HepG2 (cell line): ENCODE measurements around the gene SLC25A22. TPM values are rescaled to one million over a fixed set of nuclear protein-coding genes. Genes with fewer than 3 reads are reported as not detected.
A peak's percentile ranks its signal among the peaks of the same experiment; 100 is the strongest.

ENCODE experiments used
- CHD2 ChIP-seq: IDR thresholded peaks from 2 replicates; pipeline ENCODE4 v1.6.1; 2011; ENCODE audit warnings: low read depth, low read length, improper control_type of control experiment
- FOXK2 ChIP-seq: fragments of 450-650 bp; IDR thresholded peaks from 2 replicates; pipeline ENCODE4 v1.6.1; 2016
- GATAD1 ChIP-seq: IDR thresholded peaks from 2 replicates; pipeline ENCODE4 v1.6.1; 2016; ENCODE audit warnings: missing genetic modification reagents, missing compliant biosample characterization
- HCFC1 ChIP-seq: fragments of 150-350 bp; IDR thresholded peaks from 2 replicates; pipeline ENCODE4 v1.6.1; 2014; ENCODE audit warnings: low read depth, low read length
- KLF16 ChIP-seq, 2 experiments: sonication (generic) in 1 of 2; formaldehyde crosslinking in 1 of 2; IDR thresholded peaks; 2 replicates each; pipeline versions ENCODE4 v1.6.1 to v1.8.0; 2016 to 2023; ENCODE audit warnings: missing genetic modification reagents in 2 of 2, missing compliant biosample characterization in 1 of 2
- MAX ChIP-seq: IDR thresholded peaks from 2 replicates; pipeline ENCODE4 v1.6.1; 2012; ENCODE audit warnings: inconsistent platforms
- NR0B2 ChIP-seq: sonication (generic); formaldehyde crosslinking; IDR thresholded peaks from 2 replicates; pipeline ENCODE4 v1.4.0; 2020; ENCODE audit warnings: mild to moderate bottlenecking, missing genetic modification reagents
- POGK ChIP-seq: sonication (generic); formaldehyde crosslinking; conservative IDR thresholded peaks from 2 replicates; pipeline ENCODE4 v1.8.0; 2022; ENCODE audit warnings: mild to moderate bottlenecking, moderate library complexity, missing genetic modification reagents
- POLR2G ChIP-seq: fragments of 200-400 bp; formaldehyde crosslinking; IDR thresholded peaks from 2 replicates; pipeline ENCODE4 v1.6.1; 2018; ENCODE audit warnings: mild to moderate bottlenecking, low read depth, low read length, moderate library complexity
- PPARG ChIP-seq: conservative IDR thresholded peaks from 2 replicates; pipeline ENCODE4 v1.6.1; 2016; ENCODE audit warnings: missing biosample characterization, missing genetic modification reagents
- SP5 ChIP-seq: IDR thresholded peaks from 2 replicates; pipeline ENCODE4 v1.6.1; 2016; ENCODE audit warnings: low read depth, borderline replicate concordance
- TAF15 ChIP-seq: fragments of 200-400 bp; formaldehyde crosslinking; IDR thresholded peaks from one replicate; pipeline ENCODE4 v1.6.1; 2018; ENCODE audit warnings: mild to moderate bottlenecking, low read depth, low read length; ENCODE audit not compliant: poor library complexity, severe bottlenecking
- THAP11 ChIP-seq: IDR thresholded peaks from 2 replicates; pipeline ENCODE4 v1.6.1; 2016; ENCODE audit warnings: missing biosample characterization, missing genetic modification reagents
- ZNF556 ChIP-seq: sonication (generic); formaldehyde crosslinking; IDR thresholded peaks from 2 replicates; pipeline ENCODE4 v1.4.0; 2020; ENCODE audit warnings: mild to moderate bottlenecking, missing genetic modification reagents, borderline replicate concordance
- ZNF737 ChIP-seq: sonication (generic); formaldehyde crosslinking; IDR thresholded peaks from 2 replicates; pipeline ENCODE4 v1.5.0; 2020; ENCODE audit warnings: missing genetic modification reagents, mild to moderate bottlenecking, borderline replicate concordance
- ZNF747 ChIP-seq: sonication (generic); formaldehyde crosslinking; IDR thresholded peaks from 2 replicates; pipeline ENCODE4 v1.8.1; 2023; ENCODE audit warnings: missing genetic modification reagents, mild to moderate bottlenecking, borderline replicate concordance
- ZNF75D ChIP-seq: sonication (generic); formaldehyde crosslinking; IDR thresholded peaks from 2 replicates; pipeline ENCODE4 v1.8.1; 2023; ENCODE audit warnings: missing genetic modification reagents, mild to moderate bottlenecking, borderline replicate concordance
- polyA plus RNA-seq, 8 experiments: library from polyadenylated mRNA; depleted of rRNA in 3 of 8; stranded (reverse) in 7 of 8; unstranded in 1 of 8; fragments of >200 nt; fragmentation: Illumina TruSeq in 4 of 8; extraction: Trizol in 4 of 8; gene quantifications; 2 replicates each; pipeline versions ENCODE4 v1.2.1 to v1.2.3, GENCODE V29; 2011 to 2016; ENCODE audit warnings: low read depth in 4 of 8, missing spikeins in 1 of 8, mixed read lengths in 1 of 8; ENCODE audit not compliant: insufficient read depth in 1 of 8
- total RNA-seq, 5 experiments: library from RNA; depleted of rRNA; stranded (reverse); fragments of >200 nt; fragmentation: Illumina TruSeq; extraction: Trizol; gene quantifications; 2 replicates each; pipeline ENCODE4 v1.2.3, GENCODE V29; 2016; ENCODE audit warnings: low read depth in 1 of 5
- TF ChIP-seq, protein P1 (sequence below), 2 experiments: sonication (generic) in 1 of 2; formaldehyde crosslinking in 1 of 2; IDR thresholded peaks; 2 replicates each; pipeline versions ENCODE4 v1.4.0 to v1.6.1; 2018 to 2020; ENCODE audit warnings: missing genetic modification reagents in 2 of 2, borderline replicate concordance in 1 of 2, low read depth in 1 of 2, mild to moderate bottlenecking in 1 of 2, missing biosample characterization in 1 of 2
- TF ChIP-seq, protein P2 (sequence below): sonication (generic); formaldehyde crosslinking; IDR thresholded peaks from 2 replicates; pipeline ENCODE4 v1.4.0; 2020; ENCODE audit warnings: missing genetic modification reagents
- TF ChIP-seq, protein P3 (sequence below): sonication (generic); formaldehyde crosslinking; IDR thresholded peaks from 2 replicates; pipeline ENCODE4 v1.4.0; 2020; ENCODE audit warnings: missing genetic modification reagents

Gene SLC25A22
- total and polyA plus RNA-seq, 2 of the 13 experiments (the other 11 are each of a cell fraction or from before 2014, with no cell fraction given): 12.4 to 19.2 TPM

DNA sequence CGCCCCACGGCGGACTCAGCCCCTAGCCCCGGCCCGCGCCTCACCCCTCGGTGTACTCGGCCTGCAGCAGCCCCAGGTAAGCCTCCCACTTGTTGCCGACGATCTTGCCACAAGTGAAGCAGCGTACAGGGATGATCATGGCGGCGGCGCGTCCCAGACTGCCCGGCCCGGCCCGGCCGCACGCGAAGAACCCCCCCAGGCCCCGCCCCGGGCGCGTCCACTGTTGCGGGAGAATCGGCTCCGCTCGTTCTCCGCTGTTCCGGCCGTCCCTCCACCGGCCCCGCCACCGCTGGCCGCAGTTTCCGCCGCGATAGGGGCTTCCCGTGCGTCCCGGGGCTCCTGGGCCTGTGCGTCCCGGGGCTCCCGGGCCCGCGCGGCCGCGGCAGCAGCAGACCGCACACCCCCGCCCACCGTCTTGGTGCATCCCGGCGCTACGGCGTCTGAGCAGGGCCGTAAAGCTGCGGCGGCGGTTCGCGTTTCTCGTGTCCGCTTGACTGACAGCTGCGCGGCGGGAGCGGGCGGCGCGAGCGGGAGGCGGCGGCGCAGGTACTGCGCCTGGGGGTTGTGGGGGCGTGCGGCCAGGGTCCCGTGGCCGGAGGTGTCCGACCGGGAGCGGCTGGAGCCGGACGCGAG lies 44.4 kb upstream of the SLC25A22 start, which contains the start of the genes POLR2L and TSPAN4 (continued):
- TF ChIP-seq ZNF747 (CRISPR knock-in tag) (0 out of 2 replicates have a peak, but pooled peaks have one; percentile 18), SP5 (CRISPR knock-in tag) (0 out of 2 replicates have a peak, but pooled peaks have one; percentile 24), THAP11 (CRISPR knock-in tag) (peak; percentile 87), POLR2G (peak; percentile 98), KLF16 (CRISPR knock-in tag; IDR thresholded peaks at IDR 0.05) (peak in 1 of 2 experiments; percentile 59; a peak in 2 of 4 replicates), ZNF75D (CRISPR knock-in tag) (no peak), PPARG (CRISPR knock-in tag) (no peak), GATAD1 (CRISPR knock-in tag) (peak; percentile 86), ZNF737 (no peak), HCFC1 (peak; percentile 51), FOXK2 (peak; percentile 95), NR0B2 (peak; percentile 98), MAX (peak; percentile 97), ZNF556 (CRISPR knock-in tag) (peak; percentile 49; the same call in 1 of the 2 replicates), POGK (CRISPR knock-in tag) (peak; percentile 77), CHD2 (0 out of 2 replicates have a peak, but pooled peaks have one; percentile 19), TAF15 (no peak)
- TF ChIP-seq, protein P1, sequence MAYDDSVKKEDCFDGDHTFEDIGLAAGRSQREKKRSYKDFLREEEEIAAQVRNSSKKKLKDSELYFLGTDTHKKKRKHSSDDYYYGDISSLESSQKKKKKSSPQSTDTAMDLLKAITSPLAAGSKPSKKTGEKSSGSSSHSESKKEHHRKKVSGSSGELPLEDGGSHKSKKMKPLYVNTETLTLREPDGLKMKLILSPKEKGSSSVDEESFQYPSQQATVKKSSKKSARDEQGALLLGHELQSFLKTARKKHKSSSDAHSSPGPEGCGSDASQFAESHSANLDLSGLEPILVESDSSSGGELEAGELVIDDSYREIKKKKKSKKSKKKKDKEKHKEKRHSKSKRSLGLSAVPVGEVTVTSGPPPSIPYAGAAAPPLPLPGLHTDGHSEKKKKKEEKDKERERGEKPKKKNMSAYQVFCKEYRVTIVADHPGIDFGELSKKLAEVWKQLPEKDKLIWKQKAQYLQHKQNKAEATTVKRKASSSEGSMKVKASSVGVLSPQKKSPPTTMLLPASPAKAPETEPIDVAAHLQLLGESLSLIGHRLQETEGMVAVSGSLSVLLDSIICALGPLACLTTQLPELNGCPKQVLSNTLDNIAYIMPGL (CRISPR knock-in tag; IDR thresholded peaks at IDR 0.05; ENCODE audit: borderline replicate concordance in 1 of 2, low read depth in 1 of 2): peak; percentile 53 to 67
- TF ChIP-seq, protein P2, sequence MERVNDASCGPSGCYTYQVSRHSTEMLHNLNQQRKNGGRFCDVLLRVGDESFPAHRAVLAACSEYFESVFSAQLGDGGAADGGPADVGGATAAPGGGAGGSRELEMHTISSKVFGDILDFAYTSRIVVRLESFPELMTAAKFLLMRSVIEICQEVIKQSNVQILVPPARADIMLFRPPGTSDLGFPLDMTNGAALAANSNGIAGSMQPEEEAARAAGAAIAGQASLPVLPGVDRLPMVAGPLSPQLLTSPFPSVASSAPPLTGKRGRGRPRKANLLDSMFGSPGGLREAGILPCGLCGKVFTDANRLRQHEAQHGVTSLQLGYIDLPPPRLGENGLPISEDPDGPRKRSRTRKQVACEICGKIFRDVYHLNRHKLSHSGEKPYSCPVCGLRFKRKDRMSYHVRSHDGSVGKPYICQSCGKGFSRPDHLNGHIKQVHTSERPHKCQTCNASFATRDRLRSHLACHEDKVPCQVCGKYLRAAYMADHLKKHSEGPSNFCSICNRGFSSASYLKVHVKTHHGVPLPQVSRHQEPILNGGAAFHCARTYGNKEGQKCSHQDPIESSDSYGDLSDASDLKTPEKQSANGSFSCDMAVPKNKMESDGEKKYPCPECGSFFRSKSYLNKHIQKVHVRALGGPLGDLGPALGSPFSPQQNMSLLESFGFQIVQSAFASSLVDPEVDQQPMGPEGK (CRISPR knock-in tag): no peak; the same call in 1 of the 2 replicates
- TF ChIP-seq, protein P3, sequence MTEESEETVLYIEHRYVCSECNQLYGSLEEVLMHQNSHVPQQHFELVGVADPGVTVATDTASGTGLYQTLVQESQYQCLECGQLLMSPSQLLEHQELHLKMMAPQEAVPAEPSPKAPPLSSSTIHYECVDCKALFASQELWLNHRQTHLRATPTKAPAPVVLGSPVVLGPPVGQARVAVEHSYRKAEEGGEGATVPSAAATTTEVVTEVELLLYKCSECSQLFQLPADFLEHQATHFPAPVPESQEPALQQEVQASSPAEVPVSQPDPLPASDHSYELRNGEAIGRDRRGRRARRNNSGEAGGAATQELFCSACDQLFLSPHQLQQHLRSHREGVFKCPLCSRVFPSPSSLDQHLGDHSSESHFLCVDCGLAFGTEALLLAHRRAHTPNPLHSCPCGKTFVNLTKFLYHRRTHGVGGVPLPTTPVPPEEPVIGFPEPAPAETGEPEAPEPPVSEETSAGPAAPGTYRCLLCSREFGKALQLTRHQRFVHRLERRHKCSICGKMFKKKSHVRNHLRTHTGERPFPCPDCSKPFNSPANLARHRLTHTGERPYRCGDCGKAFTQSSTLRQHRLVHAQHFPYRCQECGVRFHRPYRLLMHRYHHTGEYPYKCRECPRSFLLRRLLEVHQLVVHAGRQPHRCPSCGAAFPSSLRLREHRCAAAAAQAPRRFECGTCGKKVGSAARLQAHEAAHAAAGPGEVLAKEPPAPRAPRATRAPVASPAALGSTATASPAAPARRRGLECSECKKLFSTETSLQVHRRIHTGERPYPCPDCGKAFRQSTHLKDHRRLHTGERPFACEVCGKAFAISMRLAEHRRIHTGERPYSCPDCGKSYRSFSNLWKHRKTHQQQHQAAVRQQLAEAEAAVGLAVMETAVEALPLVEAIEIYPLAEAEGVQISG: peak; percentile 36; the same call in 1 of the 2 replicates
